Mammary epithelial cell (primary cell): ENCODE results near the gene ARHGAP15.

Experiments used
- EZH2 ChIP-seq: IDR thresholded peaks from 2 replicates; pipeline ENCODE4 v1.6.1; 2012; ENCODE audit warnings: low read length, inconsistent platforms, borderline replicate concordance
- TF ChIP-seq, protein P1 (sequence below), 2 donors: IDR thresholded peaks in 1 of 2; conservative IDR thresholded peaks in 1 of 2; 2 replicates each; pipeline ENCODE4 v1.5.1; 2011 to 2012; ENCODE audit warnings: inconsistent platforms in 2 of 2, low read length in 2 of 2, mild to moderate bottlenecking in 2 of 2, control low read depth in 1 of 2, low read depth in 1 of 2; ENCODE audit not compliant: insufficient read depth in 1 of 2; ENCODE audit errors: extremely low read depth in 1 of 2

DNA sequence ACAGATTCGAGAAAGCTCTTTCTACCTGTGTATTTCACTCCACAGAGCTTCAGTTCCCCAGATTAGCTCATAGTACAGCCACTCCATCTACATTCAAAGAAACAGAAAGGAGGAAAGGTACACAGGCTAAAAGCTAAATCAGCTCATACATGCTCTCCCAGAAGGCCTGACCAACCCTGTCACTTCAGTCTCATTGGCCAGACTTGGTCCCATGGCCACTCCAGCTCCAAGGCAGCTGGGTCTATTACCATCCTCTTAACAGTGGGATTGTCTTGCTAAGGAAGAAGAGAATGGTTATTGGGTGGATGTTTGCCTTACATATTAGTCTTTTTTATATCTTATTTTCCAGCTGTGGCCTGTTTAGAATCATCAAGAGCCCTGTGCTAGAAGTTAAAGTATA is 572.6 kb downstream of the ARHGAP15 start:
- TF ChIP-seq, protein P1, sequence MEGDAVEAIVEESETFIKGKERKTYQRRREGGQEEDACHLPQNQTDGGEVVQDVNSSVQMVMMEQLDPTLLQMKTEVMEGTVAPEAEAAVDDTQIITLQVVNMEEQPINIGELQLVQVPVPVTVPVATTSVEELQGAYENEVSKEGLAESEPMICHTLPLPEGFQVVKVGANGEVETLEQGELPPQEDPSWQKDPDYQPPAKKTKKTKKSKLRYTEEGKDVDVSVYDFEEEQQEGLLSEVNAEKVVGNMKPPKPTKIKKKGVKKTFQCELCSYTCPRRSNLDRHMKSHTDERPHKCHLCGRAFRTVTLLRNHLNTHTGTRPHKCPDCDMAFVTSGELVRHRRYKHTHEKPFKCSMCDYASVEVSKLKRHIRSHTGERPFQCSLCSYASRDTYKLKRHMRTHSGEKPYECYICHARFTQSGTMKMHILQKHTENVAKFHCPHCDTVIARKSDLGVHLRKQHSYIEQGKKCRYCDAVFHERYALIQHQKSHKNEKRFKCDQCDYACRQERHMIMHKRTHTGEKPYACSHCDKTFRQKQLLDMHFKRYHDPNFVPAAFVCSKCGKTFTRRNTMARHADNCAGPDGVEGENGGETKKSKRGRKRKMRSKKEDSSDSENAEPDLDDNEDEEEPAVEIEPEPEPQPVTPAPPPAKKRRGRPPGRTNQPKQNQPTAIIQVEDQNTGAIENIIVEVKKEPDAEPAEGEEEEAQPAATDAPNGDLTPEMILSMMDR (conservative IDR thresholded peaks at IDR 0.05 in 1 of 2, IDR thresholded peaks at IDR 0.05 in 1 of 2; ENCODE audit: extremely low read depth in 1 of 2, insufficient read depth in 1 of 2, low read depth in 1 of 2, low read length in 2 of 2): no peak
- TF ChIP-seq EZH2: no peak
